ENCODE results near the gene AK5. TPM values are rescaled to one million over a fixed set of nuclear protein-coding genes. Genes with fewer than 3 reads are reported as not detected.
A peak's percentile ranks its signal among the peaks of the same experiment; 100 is the strongest.

AK5 gene
- total and polyA plus RNA-seq, 10 donors: 0.33 to 16.3 (median 1.2) TPM

- no peak for TF ChIP-seq CTCF (IDR thresholded peaks at IDR 0.05 in 8 of 11, conservative IDR thresholded peaks at IDR 0.05 in 3 of 11)
- no peak for TF ChIP-seq POLR2AphosphoS5 (IDR thresholded peaks at IDR 0.05)
- intact Hi-C loops (cut with DNase I; ENCODE audit: low total_unique reads): no loop called here
- DNase-seq: no peak
- Histone ChIP-seq H3K36me3 (no peaks in the 10 kb centered on the region), H3K9me3 (no peaks in the 10 kb centered on the region), H3K4me3 (no peak overlapping the region), H3K27ac (no peak overlapping the region), H3K27me3 (replicated peaks in 1 of 7) (no peaks in the 10 kb centered on the region), H3K4me1 (peaks cover 0 to 20% (median 4%) of the 10 kb centered on the region in 6 donors)
- 80 to 91% (median 84%) methylated on average over 4 of the region's 4 CpGs for WGBS, 5 donors
These were observed 250.8 kb downstream of the AK5 start for GRCh38 chr1:77532641-77533040.

- Histone ChIP-seq H3K27me3 (replicated peaks in 1 of 7) (no peaks in the 10 kb centered on the region), H3K27ac (no peak overlapping the region), H3K9me3 (no peaks in the 10 kb centered on the region), H3K4me3 (no peak overlapping the region), H3K36me3 (no peaks in the 10 kb centered on the region), H3K4me1 (peaks cover 0 to 20% (median 4%) of the 10 kb centered on the region in 6 donors)
- no peak for TF ChIP-seq POLR2AphosphoS5 (IDR thresholded peaks at IDR 0.05)
- TF ChIP-seq POLR2A (IDR thresholded peaks at IDR 0.05): no peak
- TF ChIP-seq CTCF (IDR thresholded peaks at IDR 0.05 in 8 of 11, conservative IDR thresholded peaks at IDR 0.05 in 3 of 11): peak; percentile 48 to 84 (median 70)
- intact Hi-C loops (cut with DNase I; ENCODE audit: low total_unique reads): no loop called here
- 25 to 38% (median 29%) methylated on average over 11 of the region's 11 CpGs for WGBS, 5 donors
- DNase-seq: peak; percentile 82
These were observed 252.0 kb downstream of the AK5 start for GRCh38 chr1:77533660-77534305.

GRCh38 chr1:77534456-77534855, 252.6 kb downstream of the AK5 start:
- Histone ChIP-seq H3K27me3 (replicated peaks in 1 of 7) (no peaks in the 10 kb centered on the region), H3K36me3 (no peaks in the 10 kb centered on the region), H3K27ac (no peak overlapping the region), H3K4me3 (no peak overlapping the region), H3K9me3 (no peaks in the 10 kb centered on the region), H3K4me1 (peaks cover 0 to 20% (median 4%) of the 10 kb centered on the region in 6 donors)
- TF ChIP-seq POLR2AphosphoS5 (IDR thresholded peaks at IDR 0.05) (no peak), CTCF (IDR thresholded peaks at IDR 0.05 in 8 of 11, conservative IDR thresholded peaks at IDR 0.05 in 3 of 11) (no peak), POLR2A (IDR thresholded peaks at IDR 0.05) (no peak)
- no peak for DNase-seq
- WGBS, 5 donors: 62 to 86% (median 67%) methylated on average over 5 of the region's 5 CpGs
- intact Hi-C loops (cut with DNase I; ENCODE audit: low total_unique reads): no loop called here

GRCh38 chr1:77536813-77537212, 255.0 kb downstream of the AK5 start:
- 52 to 69% (median 61%) methylated on average over 2 of the region's 2 CpGs for WGBS, 5 donors
- TF ChIP-seq POLR2A (IDR thresholded peaks at IDR 0.05) (no peak), POLR2AphosphoS5 (IDR thresholded peaks at IDR 0.05) (no peak), CTCF (IDR thresholded peaks at IDR 0.05 in 8 of 11, conservative IDR thresholded peaks at IDR 0.05 in 3 of 11) (no peak)
- intact Hi-C loops (cut with DNase I; ENCODE audit: low total_unique reads): no loop called here
- Histone ChIP-seq H3K4me1 (peaks cover 0 to 20% (median 4%) of the 10 kb centered on the region in 6 donors), H3K27ac (no peak overlapping the region), H3K4me3 (no peak overlapping the region), H3K27me3 (replicated peaks in 1 of 7) (no peaks in the 10 kb centered on the region), H3K9me3 (no peaks in the 10 kb centered on the region), H3K36me3 (no peaks in the 10 kb centered on the region)
- DNase-seq: no peak
